Adrenal gland (tissue), 5 donors: ENCODE measurements around the gene HIP1.

Experiments used
- CTCF ChIP-seq, 6 experiments: fragments of 450-650 bp in 4 of 6; fragments of 200-600 bp in 2 of 6; sonication (generic) in 1 of 6; IDR thresholded peaks; 1 replicate in 5 of 6; 2 replicates in 1 of 6; pipeline versions ENCODE4 v1.5.1 to v1.8.0; 2016 to 2021; ENCODE audit warnings: antibody characterized with exemption in 6 of 6, mild to moderate bottlenecking in 2 of 6, moderate library complexity in 1 of 6
- POLR2A ChIP-seq, 2 donors: fragments of 450-650 bp; IDR thresholded peaks; one replicate each; pipeline ENCODE4 v1.6.1; 2017; ENCODE audit warnings: antibody characterized with exemption in 2 of 2, mild to moderate bottlenecking in 2 of 2, moderate library complexity in 1 of 2
- donor health status: DM: no; HTN: no; CAD: no.

GRCh38 chr7:75653651-75654050 lies 85.1 kb downstream of the HIP1 start:
- TF ChIP-seq CTCF (IDR thresholded peaks at IDR 0.05) = no peak
- TF ChIP-seq POLR2A (IDR thresholded peaks at IDR 0.05) = no peak
